Subcutaneous abdominal adipose tissue (tissue), 5 donors: Measurements from ENCODE around the gene PTPN22.

Source experiments
- H3K27ac ChIP-seq: one replicate; pipeline ENCODE4 v1.7.0; 2013; ENCODE audit warnings: low read depth, mild to moderate bottlenecking, inconsistent platforms, low read length, moderate library complexity
- H3K27me3 ChIP-seq, 5 donors: one replicate each; pipeline ENCODE4 v1.7.0; 2013; ENCODE audit warnings: low read length in 5 of 5, inconsistent platforms in 1 of 5; ENCODE audit not compliant: control insufficient read depth in 5 of 5, insufficient read depth in 4 of 5
- H3K36me3 ChIP-seq, 5 donors: one replicate each; pipeline ENCODE4 v1.7.0; 2013; ENCODE audit warnings: low read length in 5 of 5; ENCODE audit not compliant: control insufficient read depth in 5 of 5, insufficient read depth in 5 of 5
- H3K4me1 ChIP-seq, 5 donors: one replicate each; pipeline ENCODE4 v1.7.0; 2013; ENCODE audit warnings: low read length in 5 of 5, mild to moderate bottlenecking in 3 of 5, moderate library complexity in 1 of 5; ENCODE audit not compliant: control insufficient read depth in 5 of 5, insufficient read depth in 5 of 5
- H3K4me3 ChIP-seq, 5 donors: one replicate each; pipeline ENCODE4 v1.7.0; 2013; ENCODE audit warnings: low read length in 5 of 5, low read depth in 1 of 5
- H3K9ac ChIP-seq, 5 donors: one replicate each; pipeline ENCODE4 v1.7.0; 2013; ENCODE audit warnings: low read length in 5 of 5, mild to moderate bottlenecking in 4 of 5, moderate library complexity in 3 of 5
- H3K9me3 ChIP-seq, 5 donors: one replicate each; pipeline ENCODE4 v1.7.0; 2013; ENCODE audit warnings: low read length in 5 of 5; ENCODE audit not compliant: control insufficient read depth in 5 of 5
- donor health status: healthy.
- donor health status: healthy.
- donor health status: healthy.
- donor health status: healthy.
- donor health status: healthy.

PTPN22 gene

DNA sequence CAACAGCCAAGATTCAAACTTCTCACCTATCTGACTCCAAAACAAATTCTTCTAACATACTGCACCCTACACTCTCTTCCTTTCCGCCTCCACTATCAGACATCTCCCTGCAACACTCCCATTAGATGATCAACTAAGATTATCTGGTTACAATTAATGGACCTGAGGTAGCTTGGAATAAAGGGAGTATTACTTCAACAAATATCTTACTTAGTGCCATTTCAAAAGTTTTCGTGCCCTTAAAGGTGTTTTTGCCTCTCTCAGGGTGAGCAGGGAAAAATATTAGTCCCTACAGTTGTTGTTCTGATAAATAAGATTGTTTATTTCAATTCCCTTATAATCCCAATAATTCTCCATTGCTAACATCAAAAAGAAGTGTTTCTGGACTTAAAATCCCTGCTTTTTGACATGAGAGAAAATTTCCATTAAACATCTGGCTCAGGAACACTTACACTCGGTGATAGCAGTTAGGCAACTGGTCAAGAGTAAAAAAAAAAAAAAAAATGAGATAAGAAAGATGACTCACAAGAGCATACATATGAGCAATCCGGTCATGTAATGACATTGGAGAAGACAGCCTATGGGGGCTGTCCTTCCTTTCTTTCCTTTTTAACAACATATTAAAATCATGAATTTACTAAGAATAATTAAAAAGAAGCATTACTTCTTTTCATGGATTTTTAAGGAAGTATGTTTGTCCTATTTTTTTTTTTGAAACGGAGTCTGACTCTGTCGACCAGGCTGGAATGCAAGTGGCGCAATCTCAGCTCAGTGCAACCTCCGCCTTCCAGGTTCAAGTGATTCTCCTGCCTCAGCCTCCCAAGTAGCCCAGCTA lies 66.9 kb downstream of the PTPN22 start:
- peaks cover 0 to 27% (median 7%) of the 10 kb centered on the region in 5 donors for H3K4me1 ChIP-seq
- no peaks in the 10 kb centered on the region for H3K36me3 ChIP-seq
- no peaks in the 10 kb centered on the region for H3K9me3 ChIP-seq
- H3K9ac ChIP-seq: no peak overlapping the region
- H3K4me3 ChIP-seq: no peak overlapping the region
- H3K27ac ChIP-seq: no peak overlapping the region
- H3K27me3 ChIP-seq: no peaks in the 10 kb centered on the region

- Histone ChIP-seq H3K9me3 (no peaks in the 10 kb centered on the region), H3K4me1 (peaks cover 0 to 22% (median 5%) of the 10 kb centered on the region in 5 donors), H3K4me3 (no peak overlapping the region), H3K27ac (no peak overlapping the region), H3K36me3 (peaks cover 2 to 4% (median 3%) of the 10 kb centered on the region in 5 donors), H3K9ac (no peak overlapping the region), H3K27me3 (no peaks in the 10 kb centered on the region)
These were observed 69.0 kb downstream of the PTPN22 start for GRCh38 chr1:113802367-113803007.

GRCh38 chr1:113800487-113800886 lies 71.0 kb downstream of the PTPN22 start:
- H3K4me3 ChIP-seq: no peak overlapping the region
- H3K36me3 ChIP-seq: peaks cover 11 to 18% (median 12%) of the 10 kb centered on the region in 5 donors
- H3K4me1 ChIP-seq: peaks cover 0 to 22% (median 5%) of the 10 kb centered on the region in 5 donors
- no peak overlapping the region for H3K9ac ChIP-seq
- H3K27ac ChIP-seq: no peak overlapping the region
- H3K9me3 ChIP-seq: no peaks in the 10 kb centered on the region
- no peaks in the 10 kb centered on the region for H3K27me3 ChIP-seq

GRCh38 chr1:113797472-113797871 lies 74.0 kb downstream of the PTPN22 start:
- no peak overlapping the region for H3K4me3 ChIP-seq
- no peaks in the 10 kb centered on the region for H3K9me3 ChIP-seq
- H3K27ac ChIP-seq: no peak overlapping the region
- peaks cover 0 to 11% (median 3%) of the 10 kb centered on the region in 5 donors for H3K4me1 ChIP-seq
- no peak overlapping the region for H3K9ac ChIP-seq
- peaks cover 13 to 20% (median 18%) of the 10 kb centered on the region in 5 donors for H3K36me3 ChIP-seq
- H3K27me3 ChIP-seq: no peaks in the 10 kb centered on the region

DNA sequence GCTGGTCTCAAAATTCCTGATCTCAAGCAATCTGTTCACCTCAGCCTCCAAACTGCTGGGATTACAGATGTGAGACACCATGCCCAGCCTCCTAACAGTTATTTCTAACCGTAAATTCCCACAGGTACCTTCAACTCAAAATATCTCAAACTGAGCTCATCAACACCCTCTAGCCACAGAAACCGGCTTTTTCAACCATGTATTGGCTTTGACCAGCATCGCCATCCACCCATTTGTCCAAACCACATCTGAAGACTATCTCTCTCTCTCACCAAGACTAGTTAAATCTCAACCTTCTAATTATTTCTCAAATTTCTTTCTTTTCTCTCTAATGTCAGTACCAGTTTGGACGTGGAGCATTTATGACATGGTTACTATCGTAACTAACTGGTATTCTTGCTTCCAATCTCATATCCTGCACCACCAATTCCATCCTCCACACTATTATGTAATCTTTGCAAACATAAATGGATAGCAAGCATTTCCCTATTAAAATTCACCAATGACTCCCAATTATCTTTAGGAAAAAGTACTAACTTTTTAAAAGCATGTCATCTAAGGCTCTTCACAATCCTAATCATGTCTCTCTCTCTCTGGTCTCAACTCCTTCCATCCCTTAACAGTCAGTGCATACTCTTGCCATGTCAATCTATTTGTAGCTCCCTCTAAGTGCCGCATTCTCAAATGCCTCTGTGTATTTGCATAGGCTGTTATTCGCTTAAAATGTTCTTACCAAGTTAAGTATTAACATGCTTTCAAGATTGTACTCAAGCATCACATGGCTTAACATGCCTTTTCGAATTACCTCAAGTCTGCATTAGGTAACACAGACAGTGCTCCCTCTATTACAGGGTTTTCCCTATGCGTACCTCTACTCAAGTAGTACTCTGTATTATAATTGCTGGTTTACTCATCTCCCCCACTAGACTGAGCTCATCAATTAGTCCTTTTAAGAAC lies 77.4 kb downstream of the PTPN22 start:
- Histone ChIP-seq H3K9me3 (no peaks in the 10 kb centered on the region), H3K4me1 (peaks cover 0 to 6% (median 1%) of the 10 kb centered on the region in 5 donors), H3K9ac (no peak overlapping the region), H3K27ac (no peak overlapping the region), H3K36me3 (peaks cover 13 to 22% (median 20%) of the 10 kb centered on the region in 5 donors), H3K27me3 (no peaks in the 10 kb centered on the region), H3K4me3 (no peak overlapping the region)

DNA sequence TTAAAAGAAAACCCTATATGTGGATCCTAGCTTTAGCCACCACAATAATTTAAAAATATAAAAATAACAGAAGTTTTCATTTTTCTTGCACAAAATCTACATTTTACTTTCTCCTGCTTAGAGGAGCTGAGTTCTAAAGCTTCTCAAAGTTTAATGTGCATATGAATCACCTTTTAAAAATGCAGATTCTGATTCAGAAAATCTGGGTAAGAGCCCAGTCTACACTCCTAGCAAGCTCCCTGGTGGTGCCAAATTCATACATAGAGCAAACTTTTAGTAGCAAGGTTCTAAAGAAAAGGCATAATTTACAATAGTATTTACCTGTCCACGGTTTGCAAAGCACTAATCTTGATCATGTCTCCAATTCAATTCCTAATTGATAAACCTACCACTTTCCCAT lies 78.5 kb downstream of the PTPN22 start:
- H3K27me3 ChIP-seq: no peaks in the 10 kb centered on the region
- H3K36me3 ChIP-seq: peaks cover 13 to 23% (median 20%) of the 10 kb centered on the region in 5 donors
- no peak overlapping the region for H3K4me3 ChIP-seq
- H3K9ac ChIP-seq: no peak overlapping the region
- no peaks in the 10 kb centered on the region for H3K9me3 ChIP-seq
- peaks cover 0 to 3% (median 0%) of the 10 kb centered on the region in 5 donors for H3K4me1 ChIP-seq
- H3K27ac ChIP-seq: no peak overlapping the region

- Histone ChIP-seq H3K4me3 (no peak overlapping the region), H3K9ac (no peak overlapping the region), H3K27me3 (no peaks in the 10 kb centered on the region), H3K36me3 (peaks cover 9 to 20% (median 17%) of the 10 kb centered on the region in 5 donors), H3K9me3 (no peaks in the 10 kb centered on the region), H3K4me1 (peaks cover 0 to 3% (median 0%) of the 10 kb centered on the region in 5 donors), H3K27ac (no peak overlapping the region)
These were observed 79.0 kb downstream of the PTPN22 start for GRCh38 chr1:113792471-113792870.

GRCh38 chr1:113788802-113789201 lies 82.7 kb downstream of the PTPN22 start:
- no peaks in the 10 kb centered on the region for H3K27me3 ChIP-seq
- no peak overlapping the region for H3K27ac ChIP-seq
- peaks cover 0 to 5% (median 0%) of the 10 kb centered on the region in 5 donors for H3K36me3 ChIP-seq
- H3K9ac ChIP-seq: no peak overlapping the region
- H3K9me3 ChIP-seq: no peaks in the 10 kb centered on the region
- peaks cover 0 to 9% (median 4%) of the 10 kb centered on the region in 5 donors for H3K4me1 ChIP-seq
- H3K4me3 ChIP-seq: no peak overlapping the region

- no peak overlapping the region for H3K27ac ChIP-seq
- H3K4me1 ChIP-seq: peaks cover 3 to 19% (median 15%) of the 10 kb centered on the region in 5 donors
- no peaks in the 10 kb centered on the region for H3K27me3 ChIP-seq
- H3K9ac ChIP-seq: no peak overlapping the region
- peaks cover 0 to 5% (median 0%) of the 10 kb centered on the region in 5 donors for H3K36me3 ChIP-seq
- H3K9me3 ChIP-seq: no peaks in the 10 kb centered on the region
- no peak overlapping the region for H3K4me3 ChIP-seq
These were observed 83.8 kb downstream of the PTPN22 start for GRCh38 chr1:113787663-113788062.
